ENCODE measurements around the gene PLLP.
"Not testable (repeated sequence)": the region's sequence is repeated elsewhere in the genome, so short reads cannot be mapped to it uniquely, and the experiment has no call there.

PLLP gene

DNA sequence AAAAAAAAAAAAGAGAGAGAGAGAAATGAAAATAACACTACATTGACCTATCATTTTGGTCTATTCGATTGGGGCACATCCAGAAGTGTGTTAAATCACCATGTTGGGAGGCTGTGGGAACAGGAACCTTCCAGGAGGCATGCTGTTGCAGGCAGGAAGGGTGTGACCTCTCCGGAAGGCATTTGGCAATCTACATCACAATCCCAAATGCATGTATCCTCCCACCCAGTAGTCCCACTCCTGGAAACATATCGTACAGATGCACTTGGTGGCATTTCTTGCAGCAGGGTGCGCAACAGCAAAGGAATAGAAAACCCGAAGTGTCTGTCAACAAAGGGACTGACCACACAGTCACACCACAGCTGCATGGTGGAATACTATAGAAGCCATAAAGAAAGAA, 7.9 kb downstream of the PLLP start:
- in situ Hi-C loops (cut with MboI; ENCODE audit: low pct_unique_long_range_greater_than_20kb, low sequenced_read_pairs, unreplicated experiment) = loop anchor here (25.0 kb wide), 1 partner anchor 189 kb away; the partner anchor contains the start of gene CPNE2
- TF ChIP-seq, protein P1, sequence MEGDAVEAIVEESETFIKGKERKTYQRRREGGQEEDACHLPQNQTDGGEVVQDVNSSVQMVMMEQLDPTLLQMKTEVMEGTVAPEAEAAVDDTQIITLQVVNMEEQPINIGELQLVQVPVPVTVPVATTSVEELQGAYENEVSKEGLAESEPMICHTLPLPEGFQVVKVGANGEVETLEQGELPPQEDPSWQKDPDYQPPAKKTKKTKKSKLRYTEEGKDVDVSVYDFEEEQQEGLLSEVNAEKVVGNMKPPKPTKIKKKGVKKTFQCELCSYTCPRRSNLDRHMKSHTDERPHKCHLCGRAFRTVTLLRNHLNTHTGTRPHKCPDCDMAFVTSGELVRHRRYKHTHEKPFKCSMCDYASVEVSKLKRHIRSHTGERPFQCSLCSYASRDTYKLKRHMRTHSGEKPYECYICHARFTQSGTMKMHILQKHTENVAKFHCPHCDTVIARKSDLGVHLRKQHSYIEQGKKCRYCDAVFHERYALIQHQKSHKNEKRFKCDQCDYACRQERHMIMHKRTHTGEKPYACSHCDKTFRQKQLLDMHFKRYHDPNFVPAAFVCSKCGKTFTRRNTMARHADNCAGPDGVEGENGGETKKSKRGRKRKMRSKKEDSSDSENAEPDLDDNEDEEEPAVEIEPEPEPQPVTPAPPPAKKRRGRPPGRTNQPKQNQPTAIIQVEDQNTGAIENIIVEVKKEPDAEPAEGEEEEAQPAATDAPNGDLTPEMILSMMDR (IDR thresholded peaks at IDR 0.05; ENCODE audit: extremely low read depth, insufficient read depth, missing control alignments) = no peak
- DNase-seq (ENCODE audit: low spot score) = no peak

DNA sequence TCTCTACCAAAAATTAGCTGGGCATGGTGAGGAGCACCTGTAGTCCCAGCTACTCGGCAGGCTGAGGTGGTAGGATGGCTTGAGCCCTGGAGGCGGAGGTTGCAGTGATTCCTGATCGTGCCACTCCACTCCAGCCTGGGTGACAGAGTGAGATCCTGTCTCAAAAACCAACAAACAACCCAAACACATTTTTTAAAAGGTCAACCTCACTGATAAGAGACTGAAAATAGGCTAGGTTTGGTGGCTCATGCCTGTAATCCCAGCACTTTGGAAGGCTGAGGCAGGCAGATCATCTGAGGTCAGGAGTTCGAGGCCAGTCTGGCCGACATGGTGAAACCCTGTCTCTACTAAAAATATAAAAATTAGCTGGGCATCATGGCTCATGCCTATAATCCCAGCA, 8.5 kb downstream of the PLLP start:
- in situ Hi-C loops (cut with MboI; ENCODE audit: low pct_unique_long_range_greater_than_20kb, low sequenced_read_pairs, unreplicated experiment) = loop anchor here (25.0 kb wide), 1 partner anchor 189 kb away; the partner anchor contains the start of gene CPNE2
- not testable (repeated sequence) for DNase-seq (ENCODE audit: low spot score)

GRCh38 chr16:57273826-57274225, 10.6 kb downstream of the PLLP start:
- TF ChIP-seq, protein P1 (IDR thresholded peaks at IDR 0.05; ENCODE audit: extremely low read depth, insufficient read depth, missing control alignments) = no peak
- in situ Hi-C loops (cut with MboI; ENCODE audit: low pct_unique_long_range_greater_than_20kb, low sequenced_read_pairs, unreplicated experiment) = no loop called here
- DNase-seq (ENCODE audit: low spot score) = no peak

DNA sequence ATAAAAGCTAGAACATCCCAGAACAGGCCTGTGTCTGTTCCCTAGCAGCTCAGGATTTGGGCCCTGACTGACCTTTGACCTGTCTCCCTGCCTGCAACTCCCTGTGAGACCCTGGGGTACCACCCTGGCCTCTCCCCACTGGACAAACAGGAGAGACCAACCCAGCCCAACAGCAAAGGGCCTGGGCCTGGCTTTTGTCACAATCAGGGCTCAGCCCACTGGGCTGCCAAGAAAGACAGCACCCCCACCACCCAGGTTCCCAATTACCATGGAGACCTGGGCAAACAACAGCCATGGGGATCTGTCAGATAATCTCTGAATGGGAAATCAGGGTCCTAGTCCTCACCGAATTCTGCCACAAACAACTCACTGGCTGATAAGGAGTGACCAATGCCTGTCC, 11.1 kb downstream of the PLLP start:
- no peak for DNase-seq (ENCODE audit: low spot score)
- TF ChIP-seq, protein P1 (IDR thresholded peaks at IDR 0.05; ENCODE audit: extremely low read depth, insufficient read depth, missing control alignments) = no peak
- in situ Hi-C loops (cut with MboI; ENCODE audit: low pct_unique_long_range_greater_than_20kb, low sequenced_read_pairs, unreplicated experiment) = no loop called here

- no peak for DNase-seq (ENCODE audit: low spot score)
- TF ChIP-seq, protein P1 (IDR thresholded peaks at IDR 0.05; ENCODE audit: extremely low read depth, insufficient read depth, missing control alignments) = no peak
- in situ Hi-C loops (cut with MboI; ENCODE audit: low pct_unique_long_range_greater_than_20kb, low sequenced_read_pairs, unreplicated experiment) = no loop called here
Observed at GRCh38 chr16:57271867-57272495, 12.5 kb downstream of the PLLP start.

GRCh38 chr16:57271063-57271345, 13.5 kb downstream of the PLLP start:
- TF ChIP-seq, protein P1 (IDR thresholded peaks at IDR 0.05; ENCODE audit: extremely low read depth, insufficient read depth, missing control alignments) = no peak
- no peak for DNase-seq (ENCODE audit: low spot score)
- in situ Hi-C loops (cut with MboI; ENCODE audit: low pct_unique_long_range_greater_than_20kb, low sequenced_read_pairs, unreplicated experiment) = no loop called here

- in situ Hi-C loops (cut with MboI; ENCODE audit: low pct_unique_long_range_greater_than_20kb, low sequenced_read_pairs, unreplicated experiment) = no loop called here
- no peak for DNase-seq (ENCODE audit: low spot score)
- TF ChIP-seq, protein P1 (IDR thresholded peaks at IDR 0.05; ENCODE audit: extremely low read depth, insufficient read depth, missing control alignments) = no peak
Observed at GRCh38 chr16:57270221-57271062, 14.0 kb downstream of the PLLP start.
